Right renal pelvis (tissue), 4 donors: ENCODE measurements around the gene MGRN1. TPM values are rescaled to one million over a fixed set of nuclear protein-coding genes. Genes with fewer than 3 reads are reported as not detected.
A peak's percentile ranks its signal among the peaks of the same experiment; 100 is the strongest.

Source experiments
- DNase-seq, 4 donors: peaks; one replicate each; pipeline ENCODE4 v3.0.0-alpha.2; 2013; ENCODE audit warnings: low read depth in 4 of 4, low spot score in 3 of 4, missing footprints in 1 of 4
- polyA plus RNA-seq, 4 donors: library from polyadenylated mRNA; unstranded; fragments of 120-200 nt; gene quantifications; one replicate each; pipeline ENCODE4 v1.2.1, GENCODE V29; 2013; ENCODE audit not compliant: insufficient read length in 4 of 4

The MGRN1 gene
- polyA plus RNA-seq: 10 to 100 TPM; 42.1 to 63.2 (median 47.1) TPM

DNA sequence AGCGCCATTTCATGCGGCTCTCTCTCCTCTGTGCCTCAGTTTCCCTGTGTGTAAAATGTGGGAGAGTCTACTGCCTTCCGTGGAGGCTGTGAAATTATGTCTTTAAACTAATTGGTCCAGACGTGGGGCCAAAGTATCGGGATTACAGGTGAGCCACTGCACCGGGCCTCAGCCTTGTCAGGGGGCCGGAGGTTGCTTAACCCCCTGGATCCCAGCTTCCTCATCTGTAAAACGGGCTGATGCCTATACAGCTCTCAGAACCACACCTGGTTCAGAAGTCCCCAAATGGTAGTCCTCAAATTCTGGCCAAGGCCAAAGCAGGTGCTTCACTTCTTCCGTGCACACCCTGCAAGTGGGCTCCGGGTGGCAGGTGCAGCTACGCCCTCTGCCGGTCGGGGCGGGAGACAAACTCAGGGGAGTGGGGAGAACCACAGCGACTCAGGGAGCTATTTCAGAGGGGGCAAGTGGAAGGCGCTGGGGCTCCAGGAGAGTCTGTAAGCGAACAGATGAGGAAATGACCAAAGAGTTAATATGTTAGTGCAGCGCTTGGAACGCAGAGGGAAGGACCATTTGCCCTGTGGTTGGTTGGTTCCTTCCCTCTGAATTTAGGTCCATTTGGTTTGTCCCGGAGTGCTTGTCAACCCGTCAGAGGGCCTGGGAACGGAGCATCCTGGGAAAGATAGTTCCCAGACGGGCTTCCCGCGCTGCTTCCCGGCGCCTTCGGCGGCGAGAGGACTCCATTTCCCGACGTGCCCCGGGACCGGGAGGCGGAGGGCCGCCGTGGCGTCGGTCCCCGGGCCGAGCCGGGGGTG is at the start of gene MGRN1:
MGRN1 (plus strand) TSS at position 812 of the 812 bp plus-strand sequence. CDS start 135 bp downstream, outside the sequence.
- peak; percentile 94 to 97 (median 96) for DNase-seq

DNA sequence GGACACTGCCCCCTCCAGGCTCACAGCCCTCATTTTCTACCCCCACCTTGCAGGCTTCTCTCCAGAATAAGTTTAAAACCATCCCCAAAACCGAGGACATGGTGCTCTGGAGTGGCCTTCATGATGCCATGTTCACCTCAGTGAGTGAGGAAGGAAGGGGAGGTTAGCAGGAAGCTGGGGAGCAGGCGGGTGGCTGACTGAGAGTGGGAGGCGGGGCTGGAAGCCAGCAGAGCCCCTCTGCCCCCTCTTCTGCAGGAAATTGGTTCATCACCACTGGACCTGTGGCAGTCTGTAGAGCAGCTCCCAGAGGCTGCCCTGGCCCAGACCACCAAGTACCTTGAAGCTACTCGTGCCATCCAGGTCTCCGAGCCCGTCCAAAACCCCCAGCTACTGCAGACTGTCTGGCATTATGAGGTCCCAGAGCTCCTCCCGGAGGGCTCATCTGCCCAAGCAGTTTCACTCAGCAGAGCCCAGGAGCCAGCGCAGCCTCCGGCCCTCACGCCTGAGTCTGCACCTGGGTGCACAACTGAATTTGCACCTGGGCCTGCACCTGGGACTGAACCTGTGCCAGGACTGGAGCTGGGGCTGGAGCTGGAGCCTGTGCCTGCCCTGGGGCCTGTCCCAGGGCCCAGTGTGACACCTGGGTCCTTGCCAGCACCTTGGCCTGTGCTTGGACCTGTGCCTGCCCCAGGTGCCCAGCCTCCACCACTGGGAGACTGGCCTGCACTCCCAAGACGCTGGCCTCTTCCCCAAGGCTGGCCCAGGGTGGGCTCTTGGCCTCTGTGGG is 49.5 kb upstream of the MGRN1 start:
- no peak for DNase-seq

DNA sequence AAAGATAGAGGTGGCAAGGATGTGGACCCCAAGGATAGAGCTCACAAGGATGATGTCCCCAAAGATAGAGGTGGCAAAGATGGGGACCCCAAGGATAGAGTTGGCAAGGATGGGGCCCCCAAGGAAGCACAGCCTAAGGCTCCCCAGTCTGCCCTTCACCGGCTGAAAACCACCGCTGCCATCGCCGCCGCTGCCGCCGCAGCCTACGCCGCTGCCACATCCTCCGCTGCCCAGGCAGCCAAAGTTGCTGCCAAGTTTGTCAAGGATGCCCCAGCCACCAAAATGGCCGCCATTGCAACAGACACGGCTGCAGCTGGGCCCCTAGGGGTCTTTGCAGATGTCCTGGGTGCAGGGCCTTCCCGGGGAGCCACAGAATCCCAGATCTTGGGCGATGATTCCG is 48.6 kb upstream of the MGRN1 start:
- no peak for DNase-seq

DNA sequence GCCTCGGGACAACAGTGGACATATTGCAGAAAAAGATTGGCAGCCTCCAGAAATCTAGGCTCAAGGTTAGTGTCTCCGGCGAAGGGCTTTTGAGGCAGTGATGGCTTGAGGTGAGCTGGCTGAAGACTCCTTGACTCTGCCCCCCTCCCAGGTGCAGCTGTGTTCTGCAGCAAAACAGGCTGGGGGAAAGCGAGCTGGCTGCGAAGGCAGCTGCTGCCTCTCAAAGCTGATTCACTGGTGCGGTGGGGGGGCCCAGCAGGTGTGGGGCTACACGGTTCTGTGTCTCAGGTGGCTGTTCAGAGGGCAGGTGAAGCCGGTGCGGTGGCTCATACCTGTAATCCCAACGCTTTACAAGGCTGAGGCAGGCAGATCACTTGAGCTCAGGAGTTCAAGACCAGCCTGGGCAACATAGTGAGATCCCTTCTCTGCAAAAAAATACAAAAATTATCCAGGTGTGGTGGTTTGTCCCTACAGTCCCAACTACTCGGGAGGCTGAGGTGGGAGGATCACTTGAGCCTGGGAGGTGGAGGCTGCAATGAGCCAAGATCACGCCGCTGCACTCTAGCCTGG is 45.6 kb upstream of the MGRN1 start:
- DNase-seq: no peak

DNA sequence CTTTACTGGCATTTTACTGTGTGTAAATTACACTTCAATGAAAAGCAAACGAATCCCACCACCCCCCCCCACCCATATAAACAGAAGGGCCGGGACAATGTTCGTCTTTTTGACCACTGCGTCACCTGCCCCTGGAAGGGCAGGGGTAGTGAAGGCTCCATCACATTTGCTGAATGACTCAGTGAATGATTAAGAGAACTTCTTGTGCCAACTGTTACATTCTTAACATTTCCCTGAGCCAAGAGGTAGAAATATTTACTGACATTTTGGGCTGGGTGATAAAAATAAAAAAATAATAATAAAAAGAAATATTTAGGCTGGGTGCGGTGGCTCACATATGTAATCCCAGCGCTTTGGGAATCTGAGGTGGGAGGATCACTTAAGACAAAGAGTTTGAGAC is 44.4 kb upstream of the MGRN1 start:
- no peak for DNase-seq

DNA sequence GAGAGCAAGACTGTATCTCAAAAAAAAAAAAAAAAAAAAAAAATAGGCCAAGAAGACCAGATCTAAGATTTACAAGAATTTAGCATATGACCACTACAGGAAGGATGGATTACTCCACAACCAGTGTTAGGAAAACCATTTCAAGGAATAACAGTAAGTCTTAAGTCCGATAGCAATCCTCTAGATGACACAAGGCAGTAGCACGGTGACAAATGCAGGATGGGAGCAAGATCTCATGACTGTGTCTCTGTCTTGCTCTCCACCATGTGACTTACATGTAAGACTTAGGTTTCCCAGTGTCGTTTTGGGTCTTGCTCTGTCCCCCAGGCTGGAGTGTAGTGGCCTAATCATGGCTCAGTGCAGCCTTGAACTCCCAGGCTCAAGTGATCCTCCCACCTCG is 40.7 kb upstream of the MGRN1 start:
- no peak for DNase-seq

DNA sequence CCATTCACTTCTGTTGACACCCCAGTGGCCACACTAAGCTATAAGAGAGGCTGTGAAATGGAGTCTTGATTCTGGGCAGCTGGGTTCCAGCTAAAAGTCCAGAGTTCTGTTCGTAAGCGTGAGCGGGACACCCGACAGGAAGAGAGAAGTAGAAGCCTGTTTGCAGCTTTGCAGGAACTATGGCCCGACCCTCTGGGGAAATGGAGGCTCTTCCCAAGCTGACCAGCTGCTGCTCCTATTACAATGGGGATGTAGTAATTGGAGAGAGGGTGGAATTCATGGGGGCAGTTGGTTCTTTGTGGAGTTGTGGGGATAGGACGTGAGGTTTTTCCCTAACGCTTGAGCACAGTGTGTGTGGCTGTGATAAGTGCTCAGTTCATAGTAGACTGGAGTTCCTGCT is 38.3 kb upstream of the MGRN1 start:
- DNase-seq: no peak

DNA sequence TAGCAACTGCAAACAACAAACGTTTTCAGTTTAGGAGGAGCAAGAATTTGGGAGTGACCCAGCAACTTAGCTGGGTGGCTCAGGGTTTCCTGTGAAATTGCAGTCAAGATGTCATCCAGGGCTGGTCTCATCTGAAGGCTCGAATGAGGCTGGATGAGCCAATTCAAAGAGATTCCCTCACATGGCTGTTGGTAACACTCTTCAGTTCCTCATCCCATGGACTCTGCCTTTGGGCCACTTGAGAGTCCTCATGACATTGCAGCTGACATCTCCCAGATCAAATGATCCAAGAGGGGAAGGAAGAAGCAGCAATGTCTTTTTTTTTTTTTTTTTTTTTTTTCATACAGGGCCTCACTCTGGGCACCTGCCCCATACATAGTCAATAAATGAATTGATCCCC is 36.2 kb upstream of the MGRN1 start:
- no peak for DNase-seq

DNA sequence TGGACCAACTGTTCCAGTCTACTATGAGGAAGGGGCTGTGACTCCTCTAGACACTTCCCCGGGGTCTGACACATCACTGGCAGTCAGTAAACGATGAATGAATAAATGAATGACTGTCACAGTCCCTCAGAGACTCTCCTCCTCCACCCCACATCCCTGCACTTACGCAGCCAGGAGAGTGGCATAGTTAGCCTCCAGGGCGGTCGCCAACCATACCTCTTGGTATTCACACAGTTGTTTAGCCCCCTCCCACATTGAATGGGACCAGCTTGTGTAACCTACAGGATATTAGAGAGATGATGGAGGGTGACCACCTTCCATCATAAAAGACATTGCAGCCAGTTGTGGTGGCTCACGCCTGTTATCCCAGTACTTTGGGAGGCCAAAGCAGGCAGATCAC is 35.7 kb upstream of the MGRN1 start:
- no peak for DNase-seq

DNA sequence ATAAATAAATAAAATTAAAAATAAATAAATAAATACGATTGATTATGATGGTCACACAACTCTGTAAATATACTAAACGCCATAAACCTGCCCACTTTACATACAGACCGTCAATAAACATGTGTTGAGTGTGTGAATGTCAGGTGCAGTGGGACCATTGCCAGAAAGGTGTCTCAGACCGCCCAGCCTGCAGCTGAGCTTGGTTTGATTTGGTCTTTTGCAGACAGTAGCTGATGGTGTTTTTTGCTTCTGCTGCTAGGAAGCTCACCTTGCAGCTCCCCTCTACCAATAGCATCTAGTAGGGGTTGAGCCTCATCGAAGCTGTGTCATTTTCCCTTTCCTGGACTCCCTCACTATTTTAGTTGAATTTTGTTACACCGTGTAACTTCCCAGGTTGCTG is 33.4 kb upstream of the MGRN1 start:
- DNase-seq: no peak

DNA sequence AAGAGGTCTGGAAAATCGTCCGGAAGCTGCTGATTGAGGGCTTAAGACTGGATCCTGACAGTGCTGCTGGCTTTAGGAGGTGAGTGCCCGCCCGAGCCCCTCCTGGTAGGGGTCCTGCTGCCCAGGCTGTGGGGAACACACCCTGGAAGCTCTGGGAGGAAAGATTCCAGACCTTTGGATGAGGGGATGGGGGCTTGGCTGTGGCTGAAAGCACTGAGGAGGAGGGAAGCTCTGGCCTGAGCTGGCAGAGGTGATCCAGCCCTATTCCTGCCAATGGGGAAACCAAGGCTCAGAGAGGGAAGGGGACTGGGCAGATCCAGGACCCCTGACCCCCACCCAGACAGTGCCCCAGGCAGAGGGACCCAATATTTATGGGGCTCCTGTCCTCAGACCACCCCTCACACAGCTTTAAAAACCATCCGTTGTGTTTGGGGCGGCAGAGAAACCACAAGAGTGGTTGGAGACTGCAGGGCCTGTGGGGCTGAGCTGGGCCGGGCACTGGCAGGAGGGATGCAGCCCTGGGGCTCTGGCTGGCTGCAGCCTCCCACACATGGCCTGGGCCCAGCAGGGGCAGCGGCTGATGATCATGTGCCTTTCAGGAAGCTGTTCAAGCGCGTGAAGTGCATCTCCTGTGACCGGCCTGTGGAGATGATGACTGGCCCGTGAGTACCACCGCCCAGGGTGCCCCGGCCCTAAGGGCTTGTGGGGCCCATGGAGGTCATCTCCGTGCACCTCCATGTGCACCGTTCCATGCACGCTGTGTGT is 32.7 kb upstream of the MGRN1 start:
- DNase-seq: no peak

DNA sequence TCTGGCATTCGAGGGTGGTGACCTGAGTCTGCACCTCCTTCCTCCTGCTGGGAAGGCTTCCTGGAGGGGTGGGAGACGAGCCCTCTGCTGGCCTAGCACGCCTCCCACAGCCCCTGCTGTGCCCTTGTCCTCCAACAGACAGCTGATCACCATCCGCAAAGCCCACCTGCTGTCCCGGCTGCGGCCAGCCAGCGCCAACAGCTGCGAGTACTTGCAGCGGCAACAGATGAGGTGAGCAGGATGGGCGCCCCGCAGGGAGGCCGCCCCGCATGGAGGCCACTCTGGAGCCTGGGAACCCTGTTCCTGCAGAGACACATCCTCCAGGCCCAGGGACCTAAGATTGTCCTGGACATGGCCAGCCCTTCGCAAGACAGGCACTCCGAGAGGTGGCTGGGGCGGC is 31.5 kb upstream of the MGRN1 start:
- no peak for DNase-seq

DNA sequence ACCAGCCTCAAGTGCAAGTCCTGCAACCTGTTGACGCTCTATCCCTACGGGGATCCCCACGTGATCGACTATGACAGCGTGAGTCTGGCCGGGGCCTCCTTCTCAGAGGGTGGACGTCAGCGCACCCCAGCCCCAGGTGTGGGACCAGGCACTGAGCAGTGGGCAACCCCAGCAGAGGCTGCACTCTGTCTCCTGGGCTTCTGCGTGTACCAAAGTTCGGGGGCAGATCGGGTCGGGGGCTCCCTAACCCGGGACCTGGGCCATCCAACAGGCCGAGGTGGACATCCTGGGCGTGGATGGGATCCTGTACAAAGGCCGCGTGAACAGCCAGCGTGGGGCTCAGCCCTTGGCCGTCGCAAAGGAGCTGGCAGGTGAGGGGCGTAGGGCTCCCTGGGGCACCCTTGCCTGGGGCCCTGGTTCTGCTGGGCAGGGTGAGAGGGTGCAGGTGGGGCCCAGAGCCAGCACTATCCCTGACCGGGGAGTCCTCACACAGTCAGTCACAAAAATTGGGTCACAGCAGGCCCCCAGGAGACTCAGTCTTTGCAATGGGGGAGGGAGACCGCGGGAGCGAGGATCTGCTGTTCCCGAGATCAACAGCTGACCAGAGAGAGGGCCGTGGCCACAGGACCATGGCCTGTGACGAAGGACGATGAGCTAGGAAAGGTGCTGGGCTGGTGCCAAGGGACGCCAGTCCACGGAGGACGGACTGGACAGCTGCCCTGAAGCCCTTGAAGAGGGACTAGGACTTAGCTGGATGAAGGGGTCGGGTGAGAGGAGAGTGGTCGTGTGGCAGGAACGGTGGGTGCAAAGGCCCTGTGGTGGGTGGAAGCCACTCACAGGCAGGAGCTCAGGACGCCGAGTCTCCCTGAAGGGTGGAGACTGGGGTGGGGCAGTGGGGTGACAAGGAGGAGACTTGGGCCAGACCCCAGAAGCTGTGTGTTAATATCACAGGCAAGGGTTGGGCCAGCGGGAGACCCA is 29.9 kb upstream of the MGRN1 start:
- DNase-seq: no peak

DNA sequence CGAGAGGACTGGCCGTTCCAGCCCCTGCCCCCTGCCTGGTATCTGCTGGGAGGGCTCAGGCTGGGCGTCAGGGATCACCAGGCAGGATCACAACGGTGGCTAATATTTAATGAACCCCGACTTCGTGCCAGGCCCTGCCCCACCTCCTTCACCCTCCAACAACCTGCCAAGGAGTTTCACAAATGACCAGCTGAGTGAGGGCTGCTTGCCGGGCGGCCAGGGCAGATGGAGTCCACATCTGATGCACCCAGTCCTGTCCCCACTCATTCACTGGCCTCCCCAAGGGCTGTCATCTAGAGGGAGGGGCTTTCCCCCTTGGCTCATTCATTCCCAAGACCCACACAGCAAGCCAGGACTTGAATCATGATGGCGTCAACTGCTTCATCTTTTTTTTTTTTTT is 27.5 kb upstream of the MGRN1 start:
- DNase-seq: no peak

DNA sequence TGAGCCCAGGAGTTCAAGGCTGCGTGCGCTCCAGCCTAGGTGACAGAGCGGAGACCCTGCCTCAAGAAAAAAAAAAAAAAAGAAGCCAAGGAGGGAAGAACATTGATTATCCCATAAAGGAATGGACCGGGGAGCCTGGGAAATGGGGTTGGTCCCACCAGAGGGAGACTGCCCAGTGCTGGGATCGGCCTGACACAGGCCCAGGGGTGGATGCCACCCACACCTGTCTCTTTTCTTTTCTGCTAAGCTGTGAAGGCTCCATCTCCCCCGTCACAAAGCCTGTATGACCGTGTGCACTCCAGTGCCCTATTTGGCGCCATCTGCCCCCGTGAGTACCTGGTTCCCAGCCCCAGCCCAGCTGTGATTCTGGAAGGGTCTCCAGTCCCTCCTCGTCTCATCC is 25.6 kb upstream of the MGRN1 start:
- DNase-seq: no peak

DNA sequence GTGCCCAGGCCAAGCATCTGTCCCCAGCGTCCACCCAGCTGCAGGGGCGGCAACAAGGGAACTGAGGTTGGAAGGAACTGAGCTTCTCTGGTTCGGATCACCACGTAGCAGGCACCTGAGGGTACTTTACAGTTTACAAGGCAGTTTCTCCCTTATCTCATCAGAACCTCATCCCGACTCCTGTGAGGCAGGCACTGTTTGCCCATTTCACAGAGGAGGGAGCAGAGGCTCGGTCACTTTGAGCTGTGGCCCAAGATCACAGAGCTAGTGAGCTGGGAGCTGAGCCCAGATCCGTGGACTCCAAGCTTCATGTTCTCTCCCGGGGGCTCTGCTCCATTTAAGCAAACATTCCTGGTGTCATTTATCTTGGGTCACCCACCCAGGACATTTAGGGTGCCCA is 25.1 kb upstream of the MGRN1 start:
- DNase-seq: no peak

DNA sequence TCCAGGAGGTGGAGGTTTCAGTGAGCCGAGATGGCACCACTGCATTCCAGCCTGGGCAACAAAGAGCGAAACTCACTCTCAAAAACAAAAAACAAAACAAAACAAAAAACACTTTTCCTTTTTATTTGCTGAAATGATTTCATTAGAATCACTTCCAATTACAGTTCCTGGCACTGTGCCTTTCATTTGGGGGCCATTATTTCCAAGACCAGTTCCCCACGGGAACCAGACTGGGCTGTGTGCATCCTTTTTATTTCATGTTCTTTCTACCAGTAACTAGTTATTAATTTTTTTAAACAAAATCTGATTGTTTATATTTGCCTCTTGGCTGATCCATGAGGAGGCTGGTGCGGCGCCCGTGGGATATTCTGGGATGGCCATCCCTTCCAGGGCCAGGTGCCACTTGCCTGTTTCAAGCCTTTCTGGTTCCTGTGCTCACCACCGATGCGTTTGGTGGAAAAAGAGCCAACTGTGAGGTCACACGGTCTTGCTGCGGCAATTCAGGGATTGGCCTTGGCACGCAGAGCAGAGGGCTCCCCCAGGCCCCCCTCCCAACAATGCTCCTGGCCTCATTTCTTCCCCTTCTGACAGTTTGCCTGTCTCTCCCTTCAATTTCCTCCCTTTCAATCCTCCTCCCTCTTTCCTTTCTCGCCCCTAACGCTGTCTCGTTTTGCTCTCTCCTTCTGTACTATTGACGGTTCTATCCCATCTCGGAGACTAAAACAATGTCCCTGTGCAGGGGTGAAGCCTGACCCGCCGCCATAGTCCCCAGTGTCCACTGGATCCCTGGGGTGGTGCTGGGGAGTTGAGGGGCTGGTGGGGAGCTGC is 23.4 kb upstream of the MGRN1 start:
- DNase-seq: no peak

DNA sequence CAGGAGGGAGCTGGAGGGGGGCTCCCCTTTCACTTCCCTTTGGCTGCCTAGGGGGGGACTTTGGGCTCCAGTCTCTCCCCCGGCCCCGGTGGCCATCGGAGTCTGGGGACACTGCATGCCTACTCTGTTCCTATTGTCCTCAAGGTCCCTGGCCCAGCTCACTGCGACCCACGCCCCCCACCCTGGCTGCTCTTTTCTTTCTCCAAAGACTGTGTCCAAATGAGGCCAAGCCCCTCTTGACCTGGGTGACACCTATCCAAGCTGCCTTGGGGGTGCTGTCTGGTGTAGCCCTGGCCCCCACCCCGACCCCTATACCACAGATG is 22.8 kb upstream of the MGRN1 start:
- DNase-seq: no peak

DNA sequence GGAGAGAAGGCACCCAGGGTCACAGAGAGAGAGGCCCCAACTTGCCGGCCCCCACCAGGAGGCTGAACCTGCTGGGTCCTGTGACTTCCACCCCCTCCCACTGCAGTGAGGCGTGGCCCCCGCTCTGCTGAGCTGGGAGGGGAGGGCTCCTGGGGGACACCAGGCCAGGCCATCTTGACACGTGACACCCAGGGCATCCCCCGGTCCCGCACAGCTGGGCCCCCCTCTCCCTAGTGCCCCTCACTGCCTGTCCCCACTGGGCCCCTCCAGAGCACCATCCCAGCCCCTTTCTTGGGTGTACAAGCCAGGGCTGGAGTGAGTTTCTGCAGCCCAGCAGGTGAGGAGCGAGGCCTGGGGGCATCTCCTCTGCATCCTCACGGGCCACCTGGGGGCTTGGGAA is 22.3 kb upstream of the MGRN1 start:
- no peak for DNase-seq
